ENCODE results near the gene HMCN2. TPM values are rescaled to one million over a fixed set of nuclear protein-coding genes. Genes with fewer than 3 reads are reported as not detected.

The HMCN2 gene
- total RNA-seq, 1 donor from 2014 or later: 9.3 TPM

GRCh38 chr9:130243015-130243881 is 22.3 kb upstream of the HMCN2 start:
- H3K9me3 Mint-ChIP-seq (ENCODE audit: unreplicated experiment): peaks cover 7% of the 10 kb centered on the region
- no peaks in the 10 kb centered on the region for H3K36me3 Mint-ChIP-seq (ENCODE audit: unreplicated experiment)
- H3K4me3 Mint-ChIP-seq (ENCODE audit: unreplicated experiment): peak overlapping the region; percentile 55
- peak overlapping the region; percentile 62 for H3K27ac Mint-ChIP-seq (ENCODE audit: unreplicated experiment)
- peaks cover 9% of the 10 kb centered on the region for H3K27me3 Mint-ChIP-seq (ENCODE audit: unreplicated experiment)
- TF ChIP-seq, protein P1, sequence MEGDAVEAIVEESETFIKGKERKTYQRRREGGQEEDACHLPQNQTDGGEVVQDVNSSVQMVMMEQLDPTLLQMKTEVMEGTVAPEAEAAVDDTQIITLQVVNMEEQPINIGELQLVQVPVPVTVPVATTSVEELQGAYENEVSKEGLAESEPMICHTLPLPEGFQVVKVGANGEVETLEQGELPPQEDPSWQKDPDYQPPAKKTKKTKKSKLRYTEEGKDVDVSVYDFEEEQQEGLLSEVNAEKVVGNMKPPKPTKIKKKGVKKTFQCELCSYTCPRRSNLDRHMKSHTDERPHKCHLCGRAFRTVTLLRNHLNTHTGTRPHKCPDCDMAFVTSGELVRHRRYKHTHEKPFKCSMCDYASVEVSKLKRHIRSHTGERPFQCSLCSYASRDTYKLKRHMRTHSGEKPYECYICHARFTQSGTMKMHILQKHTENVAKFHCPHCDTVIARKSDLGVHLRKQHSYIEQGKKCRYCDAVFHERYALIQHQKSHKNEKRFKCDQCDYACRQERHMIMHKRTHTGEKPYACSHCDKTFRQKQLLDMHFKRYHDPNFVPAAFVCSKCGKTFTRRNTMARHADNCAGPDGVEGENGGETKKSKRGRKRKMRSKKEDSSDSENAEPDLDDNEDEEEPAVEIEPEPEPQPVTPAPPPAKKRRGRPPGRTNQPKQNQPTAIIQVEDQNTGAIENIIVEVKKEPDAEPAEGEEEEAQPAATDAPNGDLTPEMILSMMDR (IDR thresholded peaks at IDR 0.05; ENCODE audit: partially characterized antibody, unreplicated experiment): peak; percentile 99
- H3K4me1 Mint-ChIP-seq (ENCODE audit: low read depth, unreplicated experiment): peaks cover 17% of the 10 kb centered on the region
- peak; percentile 89 for DNase-seq

- Mint-ChIP-seq H3K4me3 (ENCODE audit: unreplicated experiment) (no peak overlapping the region), H3K27me3 (ENCODE audit: unreplicated experiment) (peaks cover 9% of the 10 kb centered on the region)
Measured at GRCh38 chr9:130243882-130244170, 21.7 kb upstream of the HMCN2 start.

GRCh38 chr9:130244548-130245165 is 20.9 kb upstream of the HMCN2 start:
- TF ChIP-seq, protein P1 (IDR thresholded peaks at IDR 0.05; ENCODE audit: partially characterized antibody, unreplicated experiment): no peak
- peaks cover 16% of the 10 kb centered on the region for H3K4me1 Mint-ChIP-seq (ENCODE audit: low read depth, unreplicated experiment)
- no peak overlapping the region for H3K4me3 Mint-ChIP-seq (ENCODE audit: unreplicated experiment)
- no peak for DNase-seq
- H3K9me3 Mint-ChIP-seq (ENCODE audit: unreplicated experiment): peaks cover 5% of the 10 kb centered on the region
- H3K36me3 Mint-ChIP-seq (ENCODE audit: unreplicated experiment): no peaks in the 10 kb centered on the region
- H3K27ac Mint-ChIP-seq (ENCODE audit: unreplicated experiment): no peak overlapping the region
- H3K27me3 Mint-ChIP-seq (ENCODE audit: unreplicated experiment): peaks cover 8% of the 10 kb centered on the region

More at GRCh38 chr9:130243882-130244170, 21.7 kb upstream of the HMCN2 start:
- no peak for DNase-seq
- TF ChIP-seq, protein P1 (IDR thresholded peaks at IDR 0.05; ENCODE audit: partially characterized antibody, unreplicated experiment): no peak
- Mint-ChIP-seq H3K27ac (ENCODE audit: unreplicated experiment) (no peak overlapping the region), H3K9me3 (ENCODE audit: unreplicated experiment) (peaks cover 7% of the 10 kb centered on the region), H3K36me3 (ENCODE audit: unreplicated experiment) (no peaks in the 10 kb centered on the region), H3K4me1 (ENCODE audit: low read depth, unreplicated experiment) (peaks cover 18% of the 10 kb centered on the region)

DNA sequence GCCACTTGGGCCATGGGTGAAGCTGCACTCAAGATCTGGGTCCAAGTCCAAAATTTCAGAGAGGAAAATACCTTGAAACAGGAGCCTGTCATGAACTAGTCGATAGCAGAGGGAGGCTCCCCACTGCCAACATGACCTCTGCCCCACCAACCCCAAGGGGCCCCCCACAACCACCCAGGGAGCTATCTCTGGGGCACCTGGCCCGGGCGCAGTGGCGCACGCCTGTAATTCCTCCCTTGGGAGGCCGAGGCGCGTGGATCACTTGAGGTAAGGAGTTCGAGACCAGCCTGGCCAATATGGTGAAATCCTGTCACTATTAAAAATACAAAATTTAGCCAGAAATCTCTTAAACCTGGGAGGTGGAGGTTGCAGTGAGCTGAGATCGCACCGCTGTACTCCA is 20.1 kb upstream of the HMCN2 start:
- H3K36me3 Mint-ChIP-seq (ENCODE audit: unreplicated experiment): no peaks in the 10 kb centered on the region
- TF ChIP-seq, protein P1 (IDR thresholded peaks at IDR 0.05; ENCODE audit: partially characterized antibody, unreplicated experiment): no peak
- H3K27me3 Mint-ChIP-seq (ENCODE audit: unreplicated experiment): peaks cover 6% of the 10 kb centered on the region
- H3K9me3 Mint-ChIP-seq (ENCODE audit: unreplicated experiment): peaks cover 7% of the 10 kb centered on the region
- no peak overlapping the region for H3K27ac Mint-ChIP-seq (ENCODE audit: unreplicated experiment)
- H3K4me1 Mint-ChIP-seq (ENCODE audit: low read depth, unreplicated experiment): peaks cover 14% of the 10 kb centered on the region
- DNase-seq: no peak
- no peak overlapping the region for H3K4me3 Mint-ChIP-seq (ENCODE audit: unreplicated experiment)

GRCh38 chr9:130246126-130246525 is 19.4 kb upstream of the HMCN2 start:
- Mint-ChIP-seq H3K9me3 (ENCODE audit: unreplicated experiment) (peaks cover 4% of the 10 kb centered on the region), H3K27ac (ENCODE audit: unreplicated experiment) (no peak overlapping the region), H3K27me3 (ENCODE audit: unreplicated experiment) (peaks cover 3% of the 10 kb centered on the region), H3K4me3 (ENCODE audit: unreplicated experiment) (no peak overlapping the region), H3K36me3 (ENCODE audit: unreplicated experiment) (no peaks in the 10 kb centered on the region), H3K4me1 (ENCODE audit: low read depth, unreplicated experiment) (peaks cover 9% of the 10 kb centered on the region)
- DNase-seq: no peak
- TF ChIP-seq, protein P1 (IDR thresholded peaks at IDR 0.05; ENCODE audit: partially characterized antibody, unreplicated experiment): no peak

Measured in glutamatergic neuron (in vitro differentiated cells).